K562 (cell line): ENCODE results near the gene ZNF618. TPM values are rescaled to one million over a fixed set of nuclear protein-coding genes. Genes with fewer than 3 reads are reported as not detected.

ENCODE experiments used
- ATAC-seq: fragments of 200-7000 bp; cut with Tn5 transposase; 3 replicates; pipeline ENCODE4 v1.9.1; 2020; ENCODE audit warnings: moderate library complexity
- BruUV-seq: library from RNA; stranded (reverse); fragments of 400-500 nt; replicated peaks from 2 replicates; lab custom pipeline; 2021; lab: Mats Ljungman, UMichigan
- CTCF ChIA-PET: fragments of 300-600 bp; formaldehyde crosslinking; extraction: SDS; loops from one replicate; lab custom pipeline; 2021; ENCODE audit warnings: low intra/inter-chr PET ratio; lab: Yijun Ruan, JAX
- POLR2A ChIA-PET: fragments of 300-600, 350-650 bp; sonication (Branson Sonifier 250); formaldehyde crosslinking; extraction: SDS; loops from one replicate; lab custom pipeline; 2021; ENCODE audit warnings: antibody characterized with exemption, inconsistent platforms; lab: Yijun Ruan, JAX
- DNase-seq, 4 experiments: peaks; one replicate each; pipeline versions ENCODE4 v3.0.0 to v3.0.0-alpha.2; 2011 to 2018; ENCODE audit warnings: low spot score in 3 of 4, mixed read lengths in 3 of 4; ENCODE audit errors: extremely low read depth in 1 of 4
- FAIRE-seq: peaks from 2 replicates; lab custom pipeline; 2011; peaks lifted over from hg19 to GRCh38; lab: Jason Lieb, UNC
- H2AFZ ChIP-seq: 2 replicates; pipeline ENCODE4 v1.6.0; 2011; ENCODE audit warnings: low read depth, low read length, control low read depth, inconsistent platforms
- H3K27ac ChIP-seq: fragments of 200-600 bp; 3 replicates; pipeline ENCODE4 v1.8.0; 2011; ENCODE audit warnings: low read depth, mild to moderate bottlenecking, control low read depth, inconsistent platforms, low read length, moderate library complexity, mixed read lengths; ENCODE audit errors: extremely low read depth
- H3K27me3 ChIP-seq, 2 experiments: fragments of 300-600 bp in 1 of 2; 2 replicates in 1 of 2; 3 replicates in 1 of 2; pipeline versions ENCODE4 v1.6.0 to v1.8.0; 2011; ENCODE audit warnings: inconsistent platforms in 2 of 2, low read length in 2 of 2, mild to moderate bottlenecking in 1 of 2, mixed read lengths in 1 of 2, moderate library complexity in 1 of 2; ENCODE audit not compliant: control insufficient read depth in 2 of 2, insufficient read depth in 2 of 2
- H3K36me3 ChIP-seq: fragments of 300-600 bp; 3 replicates; pipeline ENCODE4 v1.8.0; 2011; ENCODE audit warnings: mild to moderate bottlenecking, low read length, inconsistent platforms; ENCODE audit not compliant: control insufficient read depth, insufficient read depth
- H3K4me1 ChIP-seq, 2 experiments: fragments of 200-600 bp in 1 of 2; replicated peaks in 1 of 2; 2 replicates in 1 of 2; 3 replicates in 1 of 2; pipeline versions ENCODE4 v1.5.1 to v1.8.0; 2011; ENCODE audit warnings: inconsistent platforms in 2 of 2, low read length in 2 of 2, mild to moderate bottlenecking in 1 of 2, mixed read lengths in 1 of 2, moderate library complexity in 1 of 2; ENCODE audit not compliant: control insufficient read depth in 2 of 2, insufficient read depth in 2 of 2
- H3K4me2 ChIP-seq: 2 replicates; pipeline ENCODE4 v1.6.1; 2011; ENCODE audit warnings: low read length, control low read depth, inconsistent platforms, mixed read lengths; ENCODE audit not compliant: insufficient read depth
- H3K4me3 ChIP-seq: fragments of 200-600 bp; sonication (generic), shearing (Covaris generic); 2 replicates; pipeline ENCODE4 v1.5.1; 2016; ENCODE audit warnings: control low read depth, inconsistent platforms
- H3K79me2 ChIP-seq: fragments of 200-600 bp; 3 replicates; pipeline ENCODE4 v1.8.0; 2011; ENCODE audit warnings: low read length, inconsistent platforms; ENCODE audit not compliant: control insufficient read depth, insufficient read depth
- H3K9ac ChIP-seq, 2 experiments: 2 replicates each; pipeline versions ENCODE4 v1.6.0 to v1.6.1; 2011; ENCODE audit warnings: low read depth in 2 of 2, low read length in 2 of 2, control low read depth in 1 of 2, inconsistent platforms in 1 of 2, mild to moderate bottlenecking in 1 of 2, mixed read lengths in 1 of 2; ENCODE audit not compliant: insufficient read depth in 1 of 2
- H3K9me1 ChIP-seq: one replicate; pipeline ENCODE4 v1.6.0; 2011; ENCODE audit warnings: inconsistent platforms, mild to moderate bottlenecking, low read length, moderate library complexity; ENCODE audit not compliant: control insufficient read depth, insufficient read depth
- H3K9me3 ChIP-seq: replicated peaks from 2 replicates; pipeline ENCODE4 v1.5.1; 2011; ENCODE audit warnings: low read depth, low read length, inconsistent platforms; ENCODE audit not compliant: control insufficient read depth, insufficient read depth
- H4K20me1 ChIP-seq: replicated peaks from 2 replicates; pipeline ENCODE4 v1.6.1; 2011; ENCODE audit warnings: low read length, inconsistent platforms, mixed read lengths; ENCODE audit not compliant: control insufficient read depth, insufficient read depth
- KLF13 ChIP-seq: fragments of 450-650 bp; IDR thresholded peaks from 2 replicates; pipeline ENCODE4 v1.6.1; 2016; ENCODE audit warnings: missing genetic modification characterization, low read depth, mild to moderate bottlenecking, missing compliant biosample characterization, moderate library complexity, borderline replicate concordance
- MAFK ChIP-seq: IDR thresholded peaks from 2 replicates; pipeline ENCODE4 v1.6.1; 2011; ENCODE audit warnings: low read length, improper control_type of control experiment
- MNT ChIP-seq, 2 experiments: fragments of 450-650 bp; conservative IDR thresholded peaks; 2 replicates each; pipeline ENCODE4 v1.6.1; 2017; ENCODE audit warnings: mild to moderate bottlenecking in 2 of 2, moderate library complexity in 2 of 2
- PHF8 ChIP-seq: fragments of 200-600 bp; sonication (generic); IDR thresholded peaks from 2 replicates; pipeline ENCODE4 v1.6.1; 2012; ENCODE audit warnings: mixed run types, mild to moderate bottlenecking, inconsistent platforms, low read length, moderate library complexity, borderline replicate concordance
- REST ChIP-seq, 2 experiments: fragments of 450-650 bp; formaldehyde crosslinking in 1 of 2; IDR thresholded peaks; 2 replicates each; pipeline versions ENCODE4 v1.4.0 to v1.6.1; 2014 to 2020; ENCODE audit warnings: mild to moderate bottlenecking in 2 of 2, borderline replicate concordance in 1 of 2, low read depth in 1 of 2
- TRIM24 ChIP-seq, 2 experiments: fragments of 450-650 bp; IDR thresholded peaks; 2 replicates each; pipeline ENCODE4 v1.6.1; 2016
- ZC3H4 ChIP-seq: sonication (generic); formaldehyde crosslinking; IDR thresholded peaks from 2 replicates; pipeline ENCODE4 v1.9.0; 2021; ENCODE audit warnings: missing genetic modification reagents, borderline replicate concordance
- WGBS: fragments of 100-300 bp; shearing (Covaris generic); methylation state at CpG from one replicate; pipeline ENCODE4 v1.1.6; 2016; ENCODE audit warnings: low coverage, mixed read lengths; ENCODE audit not compliant: insufficient coverage; ENCODE audit errors: missing lambda C conversion rate; 5-methylcytosine and 5-hydroxymethylcytosine counted together
- in situ Hi-C: fragments of 300-500 bp; cut with MboI; formaldehyde crosslinking; loops from 4 replicates; pipeline ENCODE4 v1.15.0; 2018; ENCODE audit warnings: inconsistent platforms, mixed read lengths
- intact Hi-C: fragments of 100-400 bp; cut with micrococcal nuclease; formaldehyde crosslinking; loops from 2 replicates; pipeline ENCODE4 v1.14.2; 2022
- polyA plus RNA-seq, 8 experiments: library from polyadenylated mRNA; depleted of rRNA in 4 of 8; stranded (reverse) in 5 of 8; unstranded in 3 of 8; fragments of >200 nt; fragmentation: Nextera tagmentation in 2 of 8; fragmentation: Illumina TruSeq in 1 of 8; extraction: Ambion mirVana in 2 of 8; extraction: Trizol in 1 of 8; gene quantifications; 2 replicates each; pipeline versions ENCODE4 v1.2.1 to v1.2.3, GENCODE V29; 2011 to 2014; ENCODE audit warnings: inconsistent platforms in 1 of 8, missing spikeins in 1 of 8
- total RNA-seq, 7 experiments: library from RNA; depleted of rRNA in 6 of 7; stranded (reverse); fragments of >200 nt in 6 of 7; fragmentation: Illumina TruSeq in 2 of 7; extraction: Trizol in 2 of 7; gene quantifications; 2 replicates each; pipeline versions ENCODE4 v1.2.1 to v1.2.3, GENCODE V29; 2011 to 2021; ENCODE audit warnings: low replicate concordance in 1 of 7

The ZNF618 gene
- total and polyA plus RNA-seq, 9 of the 15 experiments (the other 6 are each of a cell fraction or from before 2014, with no cell fraction given) = 0.08 to 13.7 (median 3.4) TPM

- no peak for TF ChIP-seq ZC3H4 (CRISPR knock-in tag)
- TF ChIP-seq KLF13 (tag) = no peak
Observed at GRCh38 chr9:114031948-114032840, 156.1 kb downstream of the ZNF618 start (continued).

GRCh38 chr9:114033397-114034103 is 157.4 kb downstream of the ZNF618 start:
- intact Hi-C loops = loop anchor here (5.0 kb wide), 2 partner anchors 226 to 296 kb away; no protein-coding TSS in a partner anchor
- POLR2A ChIA-PET = interaction anchor here (0.6 to 0.8 kb wide), 3 partner anchors 29 to 1103 kb away, joined by 3 read pairs; no protein-coding TSS in a partner anchor
- ATAC-seq = peak; percentile 84
- TF ChIP-seq REST (IDR thresholded peaks at IDR 0.05; ENCODE audit: borderline replicate concordance) (peak; percentile 38; the same call in 1 of the 2 replicates), REST (CRISPR knock-in tag; IDR thresholded peaks at IDR 0.05; ENCODE audit: low read depth) (no peak), PHF8 (no peak), MNT (conservative IDR thresholded peaks at IDR 0.05) (no peak), TRIM24 (IDR thresholded peaks at IDR 0.05) (no peak), MAFK (no peak)

More at GRCh38 chr9:114033397-114034103, 157.4 kb downstream of the ZNF618 start:
- no peak overlapping the region for H3K27ac ChIP-seq
- no TSS peak for BruUV-seq
- peaks cover 7% of the 10 kb centered on the region for H3K9me1 ChIP-seq
- H2AFZ ChIP-seq = no peak overlapping the region
- no peaks in the 10 kb centered on the region for H3K79me2 ChIP-seq
- 34% methylated on average over 12 of the region's 12 CpGs for WGBS
- FAIRE-seq (no peak), DNase-seq (peak; percentile 27 to 54 (median 48))
- H3K4me3 ChIP-seq = no peak overlapping the region
- H3K36me3 ChIP-seq = peaks cover 3% of the 10 kb centered on the region; the same call in 1 of the 3 replicates
- H4K20me1 ChIP-seq = peaks cover 3% of the 10 kb centered on the region; the same call in 1 of the 2 replicates
- no peaks in the 10 kb centered on the region for H3K27me3 ChIP-seq
- H3K9ac ChIP-seq = no peak overlapping the region
- in situ Hi-C loops = no loop called here
- peaks cover 0 to 2% of the 10 kb centered on the region in 2 experiments; a peak in 2 of 5 replicates for H3K4me1 ChIP-seq
- CTCF ChIA-PET = interaction anchor here (1.2 to 1.7 kb wide), 2 partner anchors 226 to 351 kb away, joined by 3 to 5 read pairs; no protein-coding TSS in a partner anchor
- no peak overlapping the region for H3K4me2 ChIP-seq
- no peaks in the 10 kb centered on the region for H3K9me3 ChIP-seq
